ENCODE measurements around the gene RPL38. TPM values are rescaled to one million over a fixed set of nuclear protein-coding genes. Genes with fewer than 3 reads are reported as not detected.
A peak's percentile ranks its signal among the peaks of the same experiment; 100 is the strongest.

The RPL38 gene
- 243 TPM for total RNA-seq

DNA sequence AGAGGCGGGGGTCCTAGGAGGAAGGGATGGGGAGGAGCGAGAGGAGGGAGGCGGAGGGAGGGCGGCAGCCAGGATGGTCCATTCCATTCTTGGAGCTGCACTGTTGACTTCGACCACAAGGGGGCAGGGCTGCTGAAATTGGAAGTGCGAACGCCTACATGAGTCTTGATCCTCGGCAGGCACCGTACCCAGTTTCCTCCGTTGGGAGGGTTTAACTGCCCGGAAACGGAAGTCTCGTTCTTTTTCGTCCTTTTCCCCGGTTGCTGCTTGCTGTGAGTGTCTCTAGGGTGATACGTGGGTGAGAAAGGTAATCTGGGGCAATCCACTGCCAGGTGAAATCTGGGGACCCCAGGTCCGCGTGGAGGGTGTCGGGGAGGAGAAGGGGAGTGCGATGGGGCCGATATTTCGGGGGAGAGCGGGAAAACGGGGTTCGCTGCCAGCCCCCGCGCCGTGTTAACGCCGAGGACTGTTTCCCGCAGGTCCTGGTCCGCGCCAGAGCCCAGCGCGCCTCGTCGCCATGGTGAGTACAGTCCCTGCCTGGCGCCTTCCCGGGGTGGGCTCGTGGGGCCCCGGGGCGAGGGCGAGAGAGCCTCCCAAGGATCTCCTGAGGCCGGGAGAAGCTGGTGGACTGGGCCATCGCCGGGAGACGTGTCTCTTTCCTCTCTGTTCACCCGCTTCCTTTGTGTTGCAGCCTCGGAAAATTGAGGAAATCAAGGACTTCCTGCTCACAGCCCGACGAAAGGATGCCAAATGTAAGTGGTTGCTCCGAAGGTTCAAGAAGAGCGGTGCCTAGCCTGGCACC, at the start of gene RPL38:
RPL38 (plus strand) TSS at position 240 of the 802 bp plus-strand sequence; CDS start at position 518, 278 bp downstream.
- peak within 1 kb of the TSS; percentile 76 for H3K27ac ChIP-seq
- intact Hi-C loops (cut with DNase I): loop anchor here (1.0 to 10.0 kb wide), 4 partner anchors 9 to 571 kb away; partner anchors contain the start of genes NAT9 and SDK2
- peak within 1 kb of the TSS; percentile 68 to 93 for H3K4me3 ChIP-seq
- DNase-seq (ENCODE audit: low spot score in 2 of 2): peak; percentile 74 to 97
- H3K9me3 ChIP-seq: no peaks in the 10 kb centered on the region
- H3K36me3 ChIP-seq: peaks cover 20 to 38% of the 10 kb centered on the region in 2 donors
- TF ChIP-seq, protein P1, sequence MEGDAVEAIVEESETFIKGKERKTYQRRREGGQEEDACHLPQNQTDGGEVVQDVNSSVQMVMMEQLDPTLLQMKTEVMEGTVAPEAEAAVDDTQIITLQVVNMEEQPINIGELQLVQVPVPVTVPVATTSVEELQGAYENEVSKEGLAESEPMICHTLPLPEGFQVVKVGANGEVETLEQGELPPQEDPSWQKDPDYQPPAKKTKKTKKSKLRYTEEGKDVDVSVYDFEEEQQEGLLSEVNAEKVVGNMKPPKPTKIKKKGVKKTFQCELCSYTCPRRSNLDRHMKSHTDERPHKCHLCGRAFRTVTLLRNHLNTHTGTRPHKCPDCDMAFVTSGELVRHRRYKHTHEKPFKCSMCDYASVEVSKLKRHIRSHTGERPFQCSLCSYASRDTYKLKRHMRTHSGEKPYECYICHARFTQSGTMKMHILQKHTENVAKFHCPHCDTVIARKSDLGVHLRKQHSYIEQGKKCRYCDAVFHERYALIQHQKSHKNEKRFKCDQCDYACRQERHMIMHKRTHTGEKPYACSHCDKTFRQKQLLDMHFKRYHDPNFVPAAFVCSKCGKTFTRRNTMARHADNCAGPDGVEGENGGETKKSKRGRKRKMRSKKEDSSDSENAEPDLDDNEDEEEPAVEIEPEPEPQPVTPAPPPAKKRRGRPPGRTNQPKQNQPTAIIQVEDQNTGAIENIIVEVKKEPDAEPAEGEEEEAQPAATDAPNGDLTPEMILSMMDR (IDR thresholded peaks at IDR 0.05): peak; percentile 88 to 96 (median 93)
- H3K27me3 ChIP-seq: peaks cover 4% of the 10 kb centered on the region
- H3K4me1 ChIP-seq: peaks cover 9 to 15% of the 10 kb centered on the region in 2 donors

GRCh38 chr17:74153821-74154430, 49.6 kb upstream of the RPL38 start:
- Histone ChIP-seq H3K36me3 (no peaks in the 10 kb centered on the region), H3K4me3 (no peak overlapping the region), H3K27me3 (no peaks in the 10 kb centered on the region), H3K27ac (no peak overlapping the region), H3K4me1 (no peaks in the 10 kb centered on the region), H3K9me3 (no peaks in the 10 kb centered on the region)
- DNase-seq (ENCODE audit: low spot score in 2 of 2): peak in 1 of 2 donors; percentile 42
- TF ChIP-seq, protein P1 (IDR thresholded peaks at IDR 0.05): no peak
- intact Hi-C loops (cut with DNase I): no loop called here

- H3K36me3 ChIP-seq: no peaks in the 10 kb centered on the region
- no peaks in the 10 kb centered on the region for H3K9me3 ChIP-seq
- H3K27me3 ChIP-seq: no peaks in the 10 kb centered on the region
- peak in 1 of 2 donors; percentile 3 for DNase-seq (ENCODE audit: low spot score in 2 of 2)
- intact Hi-C loops (cut with DNase I): no loop called here
- no peak overlapping the region for H3K27ac ChIP-seq
- H3K4me3 ChIP-seq: no peak overlapping the region
- TF ChIP-seq, protein P1 (IDR thresholded peaks at IDR 0.05): no peak
- no peaks in the 10 kb centered on the region for H3K4me1 ChIP-seq
Observed at GRCh38 chr17:74156878-74157277, 46.6 kb upstream of the RPL38 start.

GRCh38 chr17:74157366-74157765, 46.1 kb upstream of the RPL38 start:
- TF ChIP-seq, protein P1 (IDR thresholded peaks at IDR 0.05): no peak
- peak in 1 of 2 donors; percentile 21 for DNase-seq (ENCODE audit: low spot score in 2 of 2)
- Histone ChIP-seq H3K27ac (no peak overlapping the region), H3K9me3 (no peaks in the 10 kb centered on the region), H3K27me3 (no peaks in the 10 kb centered on the region), H3K36me3 (no peaks in the 10 kb centered on the region), H3K4me3 (no peak overlapping the region), H3K4me1 (no peaks in the 10 kb centered on the region)
- intact Hi-C loops (cut with DNase I): no loop called here

DNA sequence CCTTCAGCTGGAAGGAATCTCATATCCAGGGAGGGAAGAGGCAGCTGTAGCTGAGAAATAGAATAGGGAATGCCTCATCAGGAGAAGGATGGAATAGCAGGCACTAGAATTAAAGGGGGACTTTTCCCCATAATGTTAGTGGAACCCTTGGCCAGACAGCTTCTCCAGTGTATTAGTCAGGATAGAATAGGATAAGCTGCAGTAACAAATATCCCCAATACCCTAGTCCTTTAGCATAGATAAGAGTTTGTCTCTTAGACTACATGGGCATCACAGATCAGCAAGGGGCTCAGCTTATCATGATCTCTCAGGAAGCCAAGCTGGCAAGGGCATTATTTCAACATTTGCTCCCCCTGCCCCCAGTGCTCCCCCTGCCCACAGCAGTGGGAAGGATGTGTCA, 44.7 kb upstream of the RPL38 start:
- intact Hi-C loops (cut with DNase I): no loop called here
- no peaks in the 10 kb centered on the region for H3K4me1 ChIP-seq
- H3K4me3 ChIP-seq: no peak overlapping the region
- TF ChIP-seq, protein P1 (IDR thresholded peaks at IDR 0.05): no peak
- no peaks in the 10 kb centered on the region for H3K36me3 ChIP-seq
- H3K27ac ChIP-seq: no peak overlapping the region
- no peaks in the 10 kb centered on the region for H3K27me3 ChIP-seq
- no peaks in the 10 kb centered on the region for H3K9me3 ChIP-seq
- peak in 1 of 2 donors; percentile 13 for DNase-seq (ENCODE audit: low spot score in 2 of 2)
